ENCODE measurements around the gene ARMCX6. TPM values are rescaled to one million over a fixed set of nuclear protein-coding genes. Genes with fewer than 3 reads are reported as not detected.
A peak's percentile ranks its signal among the peaks of the same experiment; 100 is the strongest.

Gene ARMCX6
- total and polyA plus RNA-seq, 2 of the 4 experiments (the other 2 are of a cell fraction) = 29.0 to 81.3 TPM

DNA sequence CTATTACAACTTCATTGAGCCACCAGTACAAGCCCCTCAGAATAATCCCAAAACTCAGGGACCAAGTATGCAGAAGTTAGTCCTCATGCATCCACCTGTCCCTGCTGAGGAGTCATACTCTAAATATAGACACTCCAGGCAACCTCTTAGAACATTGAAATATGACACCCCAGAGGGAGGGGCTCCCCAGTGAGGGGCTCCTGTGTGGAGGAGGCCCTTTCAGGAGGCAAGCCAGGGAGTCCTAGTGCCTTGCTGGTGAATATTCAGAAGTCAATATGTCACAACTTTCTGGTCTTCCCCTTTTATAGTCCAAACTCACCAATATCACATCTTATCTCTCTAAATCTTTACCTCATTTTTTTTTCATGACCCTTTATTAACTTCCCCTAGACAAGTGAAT, 1.6 kb upstream of the ARMCX6 start:
- no peak overlapping the region for H2AK9ac ChIP-seq (replicated peaks; ENCODE audit: low read depth, low read length, poor library complexity)
- in situ Hi-C loops (cut with MboI; ENCODE audit: low sequenced_read_pairs) = no loop called here
- H3K27me3 ChIP-seq (ENCODE audit: control insufficient read depth, insufficient read depth, low read length) = no peaks in the 10 kb centered on the region; the same call in 1 of the 2 replicates
- no peak overlapping the region for H3K4me3 ChIP-seq (ENCODE audit: insufficient read depth, low read depth, low read length)
- ATAC-seq (ENCODE audit: low read depth) (no peak), DNase-seq (peak; percentile 22)
- peaks cover 6% of the 10 kb centered on the region for H4K20me1 ChIP-seq (ENCODE audit: insufficient read depth, low read length)
- no peak overlapping the region for H4K8ac ChIP-seq (ENCODE audit: low read depth in 2 of 2, low read length in 2 of 2)
- H2AFZ ChIP-seq (replicated peaks; ENCODE audit: low read length, poor library complexity) = no peak overlapping the region
- intact Hi-C loops (cut with micrococcal nuclease) = loop anchor here (5.0 kb wide), 1 partner anchor 138 kb away; no protein-coding TSS in a partner anchor
- H3K27ac ChIP-seq (ENCODE audit: insufficient read depth, low read length) = no peak overlapping the region
- no peak overlapping the region for H2BK5ac ChIP-seq (ENCODE audit: low read depth, low read length, poor library complexity, severe bottlenecking)
- CTCF ChIA-PET = no interaction called here
- peaks cover 0 to 15% of the 10 kb centered on the region in 2 experiments; a peak in 3 of 4 replicates for H3K79me1 ChIP-seq (ENCODE audit: low read depth in 1 of 2, low read length in 2 of 2)
- BruUV-seq (replicated peaks) = no TSS peak
- H3K14ac ChIP-seq (replicated peaks; ENCODE audit: low read depth, low read length) = no peak overlapping the region
- no peak overlapping the region for H3K9ac ChIP-seq (ENCODE audit: low read depth, low read length)
- no peak overlapping the region for H2BK120ac ChIP-seq (ENCODE audit: low read depth, low read length)
- no peaks in the 10 kb centered on the region for H3K9me3 ChIP-seq (ENCODE audit: control insufficient read depth, insufficient read depth, low read length)
- H4K91ac ChIP-seq (ENCODE audit: insufficient read depth, low read depth, low read length) = no peak overlapping the region
- POLR2A ChIA-PET (ENCODE audit: unreplicated experiment) = no interaction called here
- no peak overlapping the region for H2AK5ac ChIP-seq (ENCODE audit: low read depth, low read length)
- no peak overlapping the region for H3K4me2 ChIP-seq (ENCODE audit: low read depth, low read length)
- H3K18ac ChIP-seq (ENCODE audit: low read depth, low read length) = no peak overlapping the region
- H3K56ac ChIP-seq (ENCODE audit: extremely low read depth, insufficient read depth, low read length) = no peak overlapping the region
- H2BK15ac ChIP-seq (ENCODE audit: low read depth, low read length) = no peak overlapping the region
- peaks cover 4% of the 10 kb centered on the region for H3K4me1 ChIP-seq (ENCODE audit: control insufficient read depth, insufficient read depth, low read length)
- H2BK20ac ChIP-seq (ENCODE audit: low read depth, low read length) = no peak overlapping the region
- H3K4ac ChIP-seq (ENCODE audit: low read depth, low read length) = no peak overlapping the region
- peaks cover 2% of the 10 kb centered on the region; the same call in 1 of the 2 replicates for H3K9me1 ChIP-seq (ENCODE audit: insufficient read depth, low read length)
- TF ChIP-seq FOS (IDR thresholded peaks at IDR 0.05; ENCODE audit: low read depth, low read length) (no peak), NFE2L2 (IDR thresholded peaks at IDR 0.05; ENCODE audit: low read depth, low read length) (no peak), BHLHE40 (IDR thresholded peaks at IDR 0.05; ENCODE audit: low read depth, low read length) (no peak)
- H3K23ac ChIP-seq (ENCODE audit: low read depth, low read length) = no peak overlapping the region
- no peak overlapping the region for H4K5ac ChIP-seq (ENCODE audit: low read depth, low read length)
- H3K36me3 ChIP-seq (ENCODE audit: control insufficient read depth, insufficient read depth, low read length) = peaks cover 6% of the 10 kb centered on the region
- dilution Hi-C loops (cut with HindIII; ENCODE audit: low sequenced_read_pairs, unreplicated experiment) = no loop called here

All from IMR-90 (cell line).